GM21825 (cell line): Measurements from ENCODE around the gene KLHL5.
A peak's percentile ranks its signal among the peaks of the same experiment; 100 is the strongest.
"Not testable (repeated sequence)": the region's sequence is repeated elsewhere in the genome, so short reads cannot be mapped to it uniquely, and the experiment has no call there.

ENCODE experiments used
- ATAC-seq: cut with Tn5 transposase; IDR thresholded peaks from one replicate; pipeline ENCODE4 v1.9.1; 2021; ENCODE audit warnings: mild to moderate bottlenecking, moderate library complexity; ENCODE audit not compliant: unreplicated experiment

Gene KLHL5

DNA sequence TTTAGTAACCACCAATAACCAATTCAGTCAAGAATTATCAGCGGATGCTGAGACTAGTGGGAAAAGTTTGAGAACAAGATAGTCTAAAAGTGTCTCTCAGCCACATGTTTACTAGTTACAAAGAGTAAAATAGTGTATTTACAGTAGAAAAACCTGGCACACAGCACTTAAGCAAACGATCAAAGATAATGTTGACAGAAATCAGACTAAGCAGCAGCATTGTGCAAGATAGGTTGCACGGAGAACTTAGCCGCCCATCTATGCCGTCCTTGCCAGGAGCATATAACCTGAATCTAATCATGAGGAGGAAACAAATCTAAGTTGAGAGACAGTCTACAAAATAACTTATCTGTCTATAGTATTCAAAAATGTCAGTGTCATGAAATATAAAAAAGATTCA is 35.3 kb downstream of the KLHL5 start:
- ATAC-seq: no peak

DNA sequence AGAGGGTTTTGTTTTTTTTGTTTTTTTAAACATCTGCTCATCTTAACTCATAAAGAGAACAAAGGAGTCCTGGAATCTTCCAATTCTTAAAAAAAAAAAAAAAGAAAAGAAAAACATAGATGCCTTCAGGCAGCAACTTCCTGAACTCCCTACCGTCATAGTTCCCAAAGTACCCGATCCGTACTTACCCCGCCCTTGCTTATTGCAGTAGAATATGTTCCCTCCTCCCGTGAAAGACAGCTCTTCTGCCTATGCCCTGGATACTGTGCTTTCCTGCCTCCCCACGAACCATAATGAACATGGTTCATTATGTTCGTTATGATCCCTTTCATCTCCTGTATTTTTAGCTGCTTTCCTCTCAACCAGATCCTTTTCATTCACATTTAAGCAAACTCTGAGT is 40.3 kb downstream of the KLHL5 start:
- no peak for ATAC-seq

DNA sequence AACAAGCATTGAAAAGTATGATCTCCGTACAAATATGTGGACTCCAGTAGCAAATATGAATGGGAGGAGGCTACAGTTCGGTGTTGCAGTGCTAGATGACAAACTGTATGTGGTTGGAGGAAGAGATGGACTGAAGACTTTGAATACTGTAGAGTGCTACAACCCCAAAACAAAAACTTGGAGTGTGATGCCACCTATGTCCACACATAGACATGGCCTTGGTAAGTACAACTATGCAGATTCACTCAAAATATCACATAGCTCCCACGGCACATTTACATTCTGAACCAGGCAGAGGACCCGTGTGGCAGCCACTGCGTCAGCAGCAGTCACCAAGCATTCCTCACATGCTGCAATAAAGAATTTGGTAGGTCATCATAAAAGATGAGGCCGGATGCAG is 41.3 kb downstream of the KLHL5 start:
- ATAC-seq: no peak

DNA sequence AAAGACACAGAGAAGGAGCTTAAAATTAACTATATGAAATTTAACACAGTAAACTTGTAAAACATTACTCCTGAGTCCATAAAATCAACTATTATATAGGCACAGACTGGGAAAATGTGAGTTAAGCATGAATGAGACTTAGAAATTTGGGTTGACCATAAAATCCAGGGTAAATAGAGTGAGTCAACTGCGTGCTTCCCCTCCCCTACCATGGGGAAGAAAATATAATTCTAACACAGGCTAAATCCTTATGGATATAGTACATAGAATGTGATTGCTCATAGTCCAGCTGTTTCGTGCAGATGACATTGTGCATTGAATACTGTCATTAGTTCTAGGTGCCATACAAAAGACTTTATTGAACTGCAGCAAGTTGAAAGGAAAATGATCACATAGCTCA is 42.2 kb downstream of the KLHL5 start:
- ATAC-seq: no peak

DNA sequence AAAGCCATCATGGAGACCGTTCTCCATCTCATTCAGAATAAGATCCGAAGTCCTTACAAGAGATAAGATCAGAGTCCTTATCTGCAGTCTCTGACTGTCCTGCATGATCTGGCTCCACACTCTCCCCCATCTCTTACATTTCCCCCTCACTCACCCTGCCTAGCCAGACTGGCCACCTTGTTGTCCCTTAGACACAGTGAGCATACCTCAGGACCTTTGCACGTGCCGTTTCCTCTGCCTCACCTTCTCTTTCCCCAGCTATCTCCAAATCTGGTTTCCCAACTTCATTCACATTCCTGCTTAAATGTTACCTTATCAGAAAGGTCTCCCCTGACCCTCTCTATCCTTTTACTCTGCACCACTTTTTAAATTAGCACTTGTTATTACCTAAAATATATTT is 44.0 kb downstream of the KLHL5 start:
- ATAC-seq: no peak

DNA sequence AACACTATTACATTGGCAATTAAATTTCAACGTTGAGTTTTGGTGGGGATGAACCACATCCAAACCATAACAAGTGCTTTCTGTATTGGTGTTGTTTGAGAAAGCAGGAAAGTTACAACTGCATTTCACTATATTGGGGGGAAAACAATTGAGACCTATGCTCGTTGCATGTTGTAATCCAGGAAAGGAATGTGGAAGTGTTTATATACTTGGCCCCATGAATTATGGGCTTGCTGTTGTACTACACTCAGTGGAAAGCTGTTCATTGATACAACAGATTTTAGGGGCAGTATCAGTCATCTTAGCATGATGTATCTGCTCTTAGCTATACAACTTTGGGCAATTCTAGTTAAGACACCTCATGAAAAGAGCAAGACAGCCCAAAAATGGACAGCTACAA is 52.4 kb downstream of the KLHL5 start:
- ATAC-seq: no peak

DNA sequence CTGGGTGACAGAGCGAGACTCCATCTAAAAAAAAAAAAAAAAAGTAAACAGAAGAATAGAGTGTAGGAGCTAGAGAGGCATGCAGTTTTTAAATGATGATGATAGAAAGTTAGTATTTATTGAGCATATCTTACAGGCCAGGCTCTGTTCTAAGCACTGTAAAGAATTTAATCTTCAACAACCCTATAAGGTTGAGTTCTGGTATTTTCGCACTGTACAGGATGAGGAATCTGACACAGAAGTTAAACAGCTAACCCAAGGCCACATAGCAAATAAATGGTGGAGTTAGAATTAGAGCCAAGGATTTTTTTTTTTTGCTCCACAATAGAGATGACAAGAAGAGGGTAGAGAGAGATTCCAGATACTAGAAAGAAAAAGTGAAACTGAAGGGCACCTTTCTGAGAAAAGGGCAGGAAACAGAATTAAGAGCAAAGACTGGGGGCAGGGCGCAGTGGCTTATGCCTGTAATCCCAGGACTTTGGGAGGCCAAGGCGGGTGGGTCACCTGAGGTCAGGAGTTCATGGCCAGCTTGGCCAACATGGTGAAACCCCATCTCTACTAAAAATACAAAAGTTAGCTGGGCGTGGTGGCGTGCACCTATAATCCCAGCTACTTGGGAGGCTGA is 56.1 kb downstream of the KLHL5 start:
- ATAC-seq: no peak

DNA sequence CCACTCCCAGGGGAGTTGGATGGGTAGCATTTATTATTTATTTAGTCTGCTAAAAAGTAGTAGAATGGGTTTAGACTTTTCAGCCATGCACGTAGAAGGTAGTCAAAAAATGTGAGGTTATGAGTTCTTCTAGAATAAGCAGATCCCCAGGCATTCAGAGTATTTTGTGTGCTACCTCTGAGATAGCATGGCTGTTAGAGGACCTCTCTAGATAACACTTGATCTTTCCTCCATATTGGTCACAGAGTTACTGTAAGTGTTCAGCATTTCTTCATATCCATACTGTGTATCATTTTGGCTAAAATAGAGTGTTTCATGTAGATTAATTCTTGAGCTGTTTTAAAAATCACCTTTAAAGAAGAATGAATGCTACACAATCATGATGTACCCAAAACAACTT is 58.4 kb downstream of the KLHL5 start:
- no peak for ATAC-seq

DNA sequence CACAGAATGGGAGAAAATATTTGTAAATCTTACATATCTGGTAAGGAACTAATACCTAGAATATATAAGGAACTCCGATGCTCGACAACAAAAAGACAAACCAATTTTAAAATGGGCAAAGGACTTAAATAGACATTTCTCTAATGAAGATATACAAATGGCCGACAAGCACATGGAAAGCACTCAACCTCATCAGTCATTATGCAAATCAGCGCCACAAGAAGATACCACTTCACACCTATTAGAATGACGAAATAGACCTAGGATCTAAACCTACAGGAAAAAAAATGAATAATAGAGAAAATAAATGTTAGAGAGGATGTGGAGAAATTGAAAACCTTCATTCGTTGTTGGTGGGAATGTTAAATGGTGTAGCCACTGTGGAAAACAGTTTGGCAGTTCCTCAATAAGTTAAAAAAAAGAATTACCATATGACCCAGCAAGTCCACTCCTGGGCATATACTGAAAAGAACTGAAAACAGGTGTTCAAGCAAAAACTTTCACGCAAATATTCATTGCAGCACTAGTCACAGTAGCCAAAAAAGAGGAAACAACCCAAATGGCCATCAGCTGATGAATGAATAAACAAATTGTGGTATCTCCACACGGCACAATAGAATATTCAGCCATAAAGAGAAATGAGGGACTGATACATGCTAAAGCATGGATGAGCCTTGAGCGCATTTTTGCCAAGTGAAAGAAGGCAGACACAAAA is 63.0 kb downstream of the KLHL5 start:
- ATAC-seq: peak; percentile 74

DNA sequence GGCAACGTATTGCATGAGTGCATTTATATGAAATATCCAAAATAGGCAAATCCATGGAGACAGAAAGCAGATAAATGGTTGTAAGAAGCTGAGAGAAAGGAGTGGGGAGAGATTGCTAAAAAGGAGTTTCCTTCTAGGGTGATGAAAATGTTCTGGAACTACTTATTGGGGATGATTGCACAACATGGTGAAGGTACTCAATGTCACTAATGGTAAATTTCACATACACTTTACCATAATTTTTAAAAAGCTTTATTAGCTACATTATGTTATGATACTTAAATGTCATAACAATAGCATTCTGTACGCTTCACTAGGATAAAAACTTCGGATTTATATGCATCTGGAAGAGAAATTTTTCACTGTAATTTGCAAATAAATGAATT is 63.6 kb downstream of the KLHL5 start:
- ATAC-seq: no peak

DNA sequence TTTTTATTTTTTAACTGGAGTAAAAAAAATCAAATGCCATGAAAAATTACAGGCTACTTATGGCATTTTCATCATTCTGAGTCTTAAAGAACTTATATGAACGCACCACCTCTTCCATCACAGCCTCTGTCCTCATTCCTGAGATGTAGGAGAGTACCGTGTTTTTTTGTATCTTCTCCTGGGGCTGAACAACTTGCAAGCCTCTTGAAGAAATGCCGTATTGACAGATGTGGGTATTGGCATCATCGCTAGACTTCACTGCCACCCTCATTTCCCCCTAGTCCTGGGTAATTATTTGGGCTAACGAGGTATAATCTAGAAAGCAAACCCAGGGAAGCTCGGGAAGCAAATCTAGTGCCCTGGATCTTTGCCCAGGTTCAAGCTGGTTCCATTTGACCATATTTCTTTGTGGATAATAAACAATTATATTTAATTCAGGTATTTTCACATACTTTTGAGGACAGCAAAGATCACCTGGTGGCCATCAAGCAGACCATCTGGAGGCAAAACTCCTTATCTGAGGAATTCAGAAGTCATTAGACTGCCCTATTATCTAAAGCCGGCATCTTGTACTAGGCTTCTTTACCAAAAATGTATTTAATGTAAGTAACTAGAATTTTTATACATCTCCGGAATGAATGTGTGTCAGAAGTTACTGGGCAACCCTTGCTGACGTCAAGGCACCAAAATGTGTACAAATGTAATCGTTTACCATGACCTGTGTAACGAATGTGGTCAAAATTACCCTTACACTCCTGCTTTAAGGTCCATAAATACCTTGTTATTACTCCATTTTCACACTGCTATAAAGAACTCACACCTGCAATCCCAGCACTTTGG is 64.4 kb downstream of the KLHL5 start:
- no peak for ATAC-seq

DNA sequence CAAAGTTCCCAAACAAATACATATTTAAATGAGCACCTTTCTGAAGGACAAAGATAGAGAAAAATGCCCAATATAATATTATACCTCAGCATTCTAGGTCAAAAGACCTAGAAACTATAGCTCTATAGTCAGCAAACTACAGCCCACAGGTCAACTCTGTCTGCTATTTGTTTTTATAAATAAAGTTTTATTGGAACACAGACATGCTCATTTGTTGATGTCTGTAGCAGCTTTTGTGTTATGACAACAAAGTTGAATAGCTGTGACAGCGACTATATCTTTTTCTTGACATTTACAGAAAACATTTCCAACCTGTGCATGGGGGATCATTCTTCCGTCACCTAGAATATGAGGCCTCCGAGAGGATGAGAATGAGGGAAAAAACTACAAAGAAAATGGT is 71.6 kb downstream of the KLHL5 start:
- no peak for ATAC-seq

DNA sequence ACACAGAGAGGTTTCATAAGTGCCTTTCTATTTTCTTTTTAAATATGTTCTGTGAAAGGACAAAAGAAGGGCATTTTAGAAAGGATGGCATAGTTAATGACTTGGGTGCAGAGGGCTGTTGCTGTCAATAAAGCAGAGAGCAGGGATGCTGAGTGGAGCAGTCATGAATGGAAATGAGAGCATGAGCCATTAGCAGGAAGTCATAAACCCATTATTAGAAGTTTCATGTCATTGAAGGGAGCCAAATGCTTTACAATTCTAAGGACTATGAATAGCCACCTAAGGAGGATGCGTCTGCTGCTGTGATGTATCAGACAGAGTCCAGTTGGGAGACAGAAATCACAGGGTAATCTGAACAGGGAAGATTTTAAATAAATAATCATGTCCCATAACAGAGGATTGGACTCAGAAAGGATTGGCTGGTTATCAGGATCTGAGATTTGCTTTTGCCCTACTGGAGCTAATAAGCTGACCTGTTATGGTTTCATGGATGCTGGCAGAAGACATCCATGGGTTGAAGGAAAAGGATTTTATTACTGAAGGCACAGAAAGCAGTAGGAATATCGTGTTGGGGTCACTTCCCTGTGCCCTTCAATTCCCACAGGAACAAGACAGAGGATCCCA is 72.8 kb downstream of the KLHL5 start:
- no peak for ATAC-seq

DNA sequence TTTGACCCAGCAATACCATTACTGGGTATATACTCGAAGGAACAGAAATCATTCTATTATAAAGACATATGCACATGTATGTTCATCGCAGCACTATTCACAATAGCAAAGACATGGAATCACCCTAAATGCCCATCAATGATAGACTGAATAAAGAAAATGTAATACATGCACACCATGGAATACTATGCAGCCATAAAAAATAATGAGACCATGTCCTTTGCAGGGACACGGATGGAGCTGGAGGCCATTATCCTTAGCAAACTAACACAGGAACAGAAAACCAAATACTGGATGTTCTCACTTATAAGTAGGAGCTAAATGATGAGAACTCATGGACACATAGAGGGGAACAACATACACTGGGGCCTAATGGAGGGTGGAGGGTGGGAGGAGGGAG is 76.2 kb downstream of the KLHL5 start:
- ATAC-seq: not testable (repeated sequence)

DNA sequence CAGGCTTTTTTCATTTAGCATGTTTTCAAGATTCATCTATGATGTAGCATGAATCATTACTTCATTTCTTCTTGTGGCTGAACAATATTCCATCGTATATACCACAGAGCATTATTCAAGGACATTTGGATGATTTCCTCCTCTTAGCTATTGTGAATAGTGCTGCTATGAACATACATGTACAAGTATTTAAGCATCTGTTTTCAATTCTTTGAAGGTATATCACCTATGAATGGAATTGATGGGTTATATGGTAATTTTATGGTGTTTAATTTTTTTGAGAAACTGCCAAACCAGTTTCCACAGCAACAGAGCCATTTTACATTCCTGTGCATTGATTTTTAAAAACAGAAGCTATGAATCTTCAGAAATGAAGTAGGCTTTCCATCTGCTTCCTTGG is 84.2 kb downstream of the KLHL5 start:
- ATAC-seq: no peak

DNA sequence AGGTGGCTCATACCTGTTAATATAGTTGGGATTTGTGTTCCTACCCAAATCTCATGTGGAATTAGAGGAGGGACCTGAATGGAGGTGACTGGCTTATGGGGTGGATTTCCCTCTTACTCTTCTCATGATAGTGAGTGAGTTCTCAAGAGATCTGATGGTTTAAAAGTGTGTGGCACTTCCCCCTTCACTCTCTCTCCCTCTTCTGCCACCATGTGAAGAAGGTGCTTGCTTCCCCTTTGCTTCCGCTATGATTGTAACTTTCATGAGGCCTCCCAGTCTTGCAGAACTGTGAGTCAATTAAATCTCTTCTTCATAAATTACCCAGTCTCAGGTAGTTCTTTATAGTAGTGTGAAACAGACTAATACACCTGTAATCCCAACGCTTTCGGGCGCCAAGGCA is 92.0 kb downstream of the KLHL5 start:
- ATAC-seq: no peak

DNA sequence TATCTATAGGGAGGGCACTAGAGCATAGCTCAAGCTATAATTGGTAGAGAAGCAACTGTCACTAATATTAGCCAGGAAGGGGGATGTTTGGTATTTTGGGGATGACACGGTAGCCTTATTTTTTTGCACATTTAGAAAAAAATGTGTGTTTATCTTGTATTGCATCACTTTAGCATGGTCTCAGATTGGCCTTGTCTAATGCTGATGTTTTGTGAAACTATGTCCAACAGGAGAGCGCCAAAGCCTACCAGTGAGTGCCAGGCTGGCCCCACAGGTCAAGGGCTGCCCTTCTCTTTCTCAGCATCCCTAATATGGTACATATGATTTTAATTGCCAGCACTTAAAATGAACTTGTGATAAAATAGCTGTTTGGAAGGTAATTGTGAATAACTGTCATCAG is 95.5 kb downstream of the KLHL5 start:
- no peak for ATAC-seq

DNA sequence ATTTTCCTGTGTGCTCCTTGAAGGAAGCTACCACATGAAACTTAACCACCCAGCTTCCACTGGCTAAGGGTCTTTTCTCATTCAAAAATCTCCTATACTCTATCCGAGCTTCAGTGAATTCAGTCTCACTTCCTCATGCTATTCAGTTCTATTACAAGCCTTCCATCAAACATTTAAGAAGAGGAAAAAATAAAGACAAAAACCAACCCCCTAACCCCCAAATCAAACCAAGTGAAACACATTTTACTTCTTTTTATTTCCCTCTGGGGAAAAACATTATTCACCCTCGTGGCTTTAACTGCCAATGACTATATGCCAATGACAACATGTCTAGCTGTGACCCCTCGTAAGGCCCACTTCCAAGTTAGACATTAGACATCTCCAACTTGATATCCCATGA is 104.1 kb downstream of the KLHL5 start:
- ATAC-seq: no peak

DNA sequence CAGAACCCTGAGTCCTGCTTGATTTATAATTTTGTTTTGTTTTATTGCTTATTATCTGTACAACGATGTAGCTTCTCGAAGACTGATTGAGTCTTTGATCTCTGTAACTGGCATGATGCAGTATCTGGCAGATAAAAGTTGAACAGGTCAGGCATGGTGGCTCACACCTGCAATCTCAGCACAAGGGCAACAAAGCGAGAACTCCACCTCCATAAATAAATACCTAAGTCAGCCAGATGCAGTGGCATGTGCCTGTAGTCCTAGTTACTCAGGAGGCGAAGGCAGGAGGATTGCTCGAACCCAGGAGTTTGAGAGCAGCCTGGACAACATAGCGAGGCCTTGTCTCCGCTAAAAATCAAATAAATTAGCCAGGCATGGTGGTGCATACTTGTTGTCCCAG is 104.6 kb downstream of the KLHL5 start:
- no peak for ATAC-seq

DNA sequence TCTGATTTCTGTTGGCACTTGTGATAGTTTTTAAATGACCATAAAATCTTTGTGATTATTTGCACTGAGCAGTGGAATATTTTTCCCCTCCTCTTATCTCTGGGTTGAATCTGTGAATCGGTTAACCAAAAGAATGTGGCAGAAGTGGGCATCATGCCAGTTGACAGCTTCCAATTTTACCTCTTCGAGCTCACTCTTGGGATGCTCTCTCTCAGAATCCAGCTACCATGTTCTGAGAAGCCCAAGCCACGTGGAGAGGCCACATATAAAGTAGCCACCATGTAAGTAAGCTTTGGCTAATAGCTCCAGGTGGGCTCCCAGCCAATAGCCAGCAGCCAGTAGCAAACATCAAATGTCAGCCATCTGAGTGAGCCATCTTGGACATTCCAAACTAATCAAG is 107.4 kb downstream of the KLHL5 start:
- no peak for ATAC-seq

DNA sequence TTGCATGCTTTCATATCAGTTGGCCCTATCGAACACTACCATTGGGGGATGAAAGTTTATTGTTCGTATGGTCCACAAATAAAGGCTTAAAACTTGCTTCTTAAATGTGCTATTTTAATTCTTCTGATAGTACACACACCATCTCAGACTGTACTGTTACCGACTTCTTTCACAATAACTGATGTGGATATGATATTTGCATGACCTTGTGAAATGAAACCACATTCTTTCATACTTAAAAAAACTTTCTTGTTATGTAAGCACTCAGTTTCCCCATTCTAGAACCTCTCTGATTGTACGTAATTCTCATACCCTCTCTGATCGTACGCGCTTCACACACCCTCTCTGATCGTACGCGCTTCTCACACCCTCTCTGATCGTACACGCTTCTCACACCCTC is 108.3 kb downstream of the KLHL5 start:
- no peak for ATAC-seq
